ENCODE measurements around the gene MYBPC1.

The MYBPC1 gene

GRCh38 chr12:101604132-101604531, 9.4 kb downstream of the MYBPC1 start:
- no peak for DNase-seq (ENCODE audit: low read depth)

- DNase-seq (ENCODE audit: low read depth): no peak
These were observed 13.1 kb downstream of the MYBPC1 start for GRCh38 chr12:101607894-101608293.

GRCh38 chr12:101608301-101609133, 13.7 kb downstream of the MYBPC1 start:
- no peak for DNase-seq (ENCODE audit: low read depth)

- no peak for DNase-seq (ENCODE audit: low read depth)
These were observed 14.4 kb downstream of the MYBPC1 start for GRCh38 chr12:101609198-101609597.

- no peak for DNase-seq (ENCODE audit: low read depth)
These were observed 17.6 kb downstream of the MYBPC1 start for GRCh38 chr12:101612160-101612916.

GRCh38 chr12:101616027-101616494, 21.3 kb downstream of the MYBPC1 start:
- DNase-seq (ENCODE audit: low read depth): no peak

- no peak for DNase-seq (ENCODE audit: low read depth)
These were observed 24.4 kb downstream of the MYBPC1 start for GRCh38 chr12:101619026-101619786.

- no peak for DNase-seq (ENCODE audit: low read depth)
These were observed 25.3 kb downstream of the MYBPC1 start for GRCh38 chr12:101619858-101620761.

- DNase-seq (ENCODE audit: low read depth): no peak
These were observed 26.0 kb downstream of the MYBPC1 start for GRCh38 chr12:101620762-101621133.

GRCh38 chr12:101628676-101629075, 33.9 kb downstream of the MYBPC1 start:
- DNase-seq (ENCODE audit: low read depth): no peak

GRCh38 chr12:101634724-101635123, 40.0 kb downstream of the MYBPC1 start:
- DNase-seq (ENCODE audit: low read depth): no peak

- DNase-seq (ENCODE audit: low read depth): no peak
These were observed 43.2 kb downstream of the MYBPC1 start for GRCh38 chr12:101637936-101638335.

GRCh38 chr12:101642115-101643067, 47.6 kb downstream of the MYBPC1 start:
- no peak for DNase-seq (ENCODE audit: low read depth)

GRCh38 chr12:101647711-101648110, 52.9 kb downstream of the MYBPC1 start:
- DNase-seq (ENCODE audit: low read depth): no peak

- no peak for DNase-seq (ENCODE audit: low read depth)
These were observed 53.4 kb downstream of the MYBPC1 start for GRCh38 chr12:101648195-101648594.

GRCh38 chr12:101650346-101651117, 55.8 kb downstream of the MYBPC1 start:
- no peak for DNase-seq (ENCODE audit: low read depth)

GRCh38 chr12:101653030-101653429, 58.3 kb downstream of the MYBPC1 start:
- no peak for DNase-seq (ENCODE audit: low read depth)

GRCh38 chr12:101653503-101653902, 58.7 kb downstream of the MYBPC1 start:
- no peak for DNase-seq (ENCODE audit: low read depth)

GRCh38 chr12:101654442-101654841, 59.7 kb downstream of the MYBPC1 start:
- no peak for DNase-seq (ENCODE audit: low read depth)
